Epithelial cell of proximal tubule (primary cell): ENCODE results near the gene NYAP2. TPM values are rescaled to one million over a fixed set of nuclear protein-coding genes. Genes with fewer than 3 reads are reported as not detected.

Source experiments
- DNase-seq: peaks from one replicate; pipeline ENCODE4 v3.0.0-alpha.2; 2011; ENCODE audit warnings: low read depth
- H3K4me3 ChIP-seq: 2 replicates; pipeline ENCODE4 v1.5.1; 2011; ENCODE audit warnings: low read depth, mild to moderate bottlenecking, low read length
- CTCF ChIP-seq: conservative IDR thresholded peaks from 2 replicates; pipeline ENCODE4 v1.5.1; 2012; ENCODE audit warnings: low read depth, mild to moderate bottlenecking, low read length
- total RNA-seq: library from RNA; depleted of rRNA; stranded (reverse); fragments of >200 nt; gene quantifications from 2 replicates; pipeline ENCODE4 v1.2.3, GENCODE V29; 2015

Gene NYAP2
- total RNA-seq, 1 donor from 2014 or later: not detected

- no peak for TF ChIP-seq CTCF
- DNase-seq: no peak
- H3K4me3 ChIP-seq: no peak overlapping the region
These were observed 293.7 kb downstream of the NYAP2 start for GRCh38 chr2:225693259-225693658.

GRCh38 chr2:225694664-225695063 is 295.2 kb downstream of the NYAP2 start:
- no peak for TF ChIP-seq CTCF
- DNase-seq: no peak
- no peak overlapping the region for H3K4me3 ChIP-seq

GRCh38 chr2:225697936-225698335 is 298.4 kb downstream of the NYAP2 start:
- no peak for DNase-seq
- no peak for TF ChIP-seq CTCF
- H3K4me3 ChIP-seq: no peak overlapping the region
